HepG2 (cell line): ENCODE data around the gene HABP4. TPM values are rescaled to one million over a fixed set of nuclear protein-coding genes. Genes with fewer than 3 reads are reported as not detected.

ENCODE experiments used
- AGO1 ChIP-seq: fragments of 200-400 bp; formaldehyde crosslinking; IDR thresholded peaks from 2 replicates; pipeline ENCODE4 v1.6.1; 2017; ENCODE audit warnings: mild to moderate bottlenecking, low read depth, low read length, moderate library complexity; ENCODE audit not compliant: poor library complexity, severe bottlenecking
- CCAR2 ChIP-seq: fragments of 200-400 bp; formaldehyde crosslinking; optimal IDR thresholded peaks from 2 replicates; pipeline ENCODE3; 2018; ENCODE audit warnings: low read depth, mild to moderate bottlenecking, low read length, moderate library complexity
- GATAD1 ChIP-seq: IDR thresholded peaks from 2 replicates; pipeline ENCODE4 v1.6.1; 2016; ENCODE audit warnings: missing genetic modification reagents, missing compliant biosample characterization
- MXD3 ChIP-seq: IDR thresholded peaks from 2 replicates; pipeline ENCODE4 v1.6.1; 2016; ENCODE audit warnings: mild to moderate bottlenecking, missing biosample characterization, missing genetic modification reagents
- POLR2AphosphoS5 ChIP-seq: IDR thresholded peaks from 2 replicates; pipeline ENCODE4 v1.6.1; 2012; ENCODE audit warnings: low read depth, low read length
- SRY ChIP-seq: sonication (generic); formaldehyde crosslinking; IDR thresholded peaks from 2 replicates; pipeline ENCODE4 v1.8.0; 2022; ENCODE audit warnings: mild to moderate bottlenecking, missing genetic modification reagents
- TCF12 ChIP-seq, 2 experiments: fragments of 450-650 bp in 1 of 2; sonication (generic) in 1 of 2; formaldehyde crosslinking in 1 of 2; IDR thresholded peaks; 2 replicates each; pipeline versions ENCODE4 v1.6.1 to v1.8.0; 2017 to 2022; ENCODE audit warnings: antibody characterized with exemption in 1 of 2, mild to moderate bottlenecking in 1 of 2, missing genetic modification reagents in 1 of 2, moderate library complexity in 1 of 2
- THAP8 ChIP-seq: sonication (generic); formaldehyde crosslinking; IDR thresholded peaks from 2 replicates; pipeline ENCODE4 v1.5.1; 2020; ENCODE audit warnings: missing genetic modification reagents, mild to moderate bottlenecking, borderline replicate concordance
- TRIM22 ChIP-seq: fragments of 450-650 bp; IDR thresholded peaks from 2 replicates; pipeline ENCODE4 v1.6.1; 2017
- ZBTB40 ChIP-seq, 2 experiments: fragments of 450-650 bp in 1 of 2; sonication (generic) in 1 of 2; formaldehyde crosslinking in 1 of 2; IDR thresholded peaks; 2 replicates each; pipeline versions ENCODE4 v1.6.1 to v1.8.0; 2016 to 2022; ENCODE audit warnings: antibody characterized with exemption in 1 of 2, mild to moderate bottlenecking in 1 of 2, missing genetic modification reagents in 1 of 2
- ZNF891 ChIP-seq: sonication (generic); formaldehyde crosslinking; IDR thresholded peaks from 2 replicates; pipeline ENCODE4 v1.5.0; 2020; ENCODE audit warnings: mild to moderate bottlenecking, missing genetic modification reagents
- polyA plus RNA-seq, 8 experiments: library from polyadenylated mRNA; depleted of rRNA in 3 of 8; stranded (reverse) in 7 of 8; unstranded in 1 of 8; fragments of >200 nt; fragmentation: Illumina TruSeq in 4 of 8; extraction: Trizol in 4 of 8; gene quantifications; 2 replicates each; pipeline versions ENCODE4 v1.2.1 to v1.2.3, GENCODE V29; 2011 to 2016; ENCODE audit warnings: low read depth in 4 of 8, missing spikeins in 1 of 8, mixed read lengths in 1 of 8; ENCODE audit not compliant: insufficient read depth in 1 of 8
- total RNA-seq, 5 experiments: library from RNA; depleted of rRNA; stranded (reverse); fragments of >200 nt; fragmentation: Illumina TruSeq; extraction: Trizol; gene quantifications; 2 replicates each; pipeline ENCODE4 v1.2.3, GENCODE V29; 2016; ENCODE audit warnings: low read depth in 1 of 5

HABP4 gene
- total and polyA plus RNA-seq, 2 of the 13 experiments (the other 11 are each of a cell fraction or from before 2014, with no cell fraction given), result 14.3 to 26.6 TPM

- TF ChIP-seq ZBTB40 (IDR thresholded peaks at IDR 0.05), result no peak
- no peak for TF ChIP-seq ZBTB40 (CRISPR knock-in tag; IDR thresholded peaks at IDR 0.05)
- TF ChIP-seq TCF12 (IDR thresholded peaks at IDR 0.05), result no peak
- TF ChIP-seq TCF12 (CRISPR knock-in tag; IDR thresholded peaks at IDR 0.05), result no peak
- no peak for TF ChIP-seq CCAR2
- TF ChIP-seq POLR2AphosphoS5, result no peak
- no peak for TF ChIP-seq TRIM22
- no peak for TF ChIP-seq MXD3
- TF ChIP-seq AGO1, result no peak
- no peak for TF ChIP-seq THAP8 (CRISPR knock-in tag)
- TF ChIP-seq GATAD1 (CRISPR knock-in tag), result no peak
- no peak for TF ChIP-seq SRY (CRISPR knock-in tag)
- no peak for TF ChIP-seq ZNF891 (CRISPR knock-in tag)
- TF ChIP-seq, all 625 proteins: peak for 0
Observed at GRCh38 chr9:96448546-96449170, 1.3 kb upstream of the HABP4 start (continued).
